Activated CD4-positive, alpha-beta T cell treated with anti-CD3 and anti-CD28 coated beads for 48 hours (primary cell): ENCODE results near the gene MTMR3.
"Not testable (repeated sequence)": the region's sequence is repeated elsewhere in the genome, so short reads cannot be mapped to it uniquely, and the experiment has no call there.

ENCODE experiments used
- DNase-seq: peaks from one replicate; pipeline ENCODE4 v3.0.0-alpha.2; 2020

The MTMR3 gene

GRCh38 chr22:29883045-29883774 lies at the start of gene MTMR3:
TSS of gene MTMR3 (plus strand) at chr22:29883174. CDS start at chr22:29971060, 87,886 bp downstream.
- peak; percentile 96 for DNase-seq

- no peak for DNase-seq
These were observed 49.5 kb upstream of the MTMR3 start for GRCh38 chr22:29833392-29833965.

GRCh38 chr22:29834046-29834445 lies 48.9 kb upstream of the MTMR3 start:
- DNase-seq = no peak

- not testable (repeated sequence) for DNase-seq
These were observed 46.1 kb upstream of the MTMR3 start for GRCh38 chr22:29836791-29837370.

GRCh38 chr22:29837741-29838598 lies 45.0 kb upstream of the MTMR3 start, which contains the start of gene ASCC2:
TSS of gene ASCC2 (minus strand) at chr22:29838274. CDS start at chr22:29832325, 5,949 bp downstream.
- DNase-seq = peak; percentile 100

GRCh38 chr22:29838599-29838956 lies 44.4 kb upstream of the MTMR3 start:
- DNase-seq = no peak

GRCh38 chr22:29839039-29839438 lies 43.9 kb upstream of the MTMR3 start:
- no peak for DNase-seq

GRCh38 chr22:29840498-29840897 lies 42.5 kb upstream of the MTMR3 start:
- DNase-seq = no peak

GRCh38 chr22:29842172-29842571 lies 40.8 kb upstream of the MTMR3 start:
- DNase-seq = no peak

GRCh38 chr22:29842740-29843139 lies 40.2 kb upstream of the MTMR3 start:
- DNase-seq = peak; percentile 8

- DNase-seq = no peak
These were observed 36.7 kb upstream of the MTMR3 start for GRCh38 chr22:29846290-29846689.

- no peak for DNase-seq
These were observed 34.9 kb upstream of the MTMR3 start for GRCh38 chr22:29848111-29848510.

- no peak for DNase-seq
These were observed 28.5 kb upstream of the MTMR3 start for GRCh38 chr22:29854432-29854831.

- DNase-seq = no peak
These were observed 27.3 kb upstream of the MTMR3 start for GRCh38 chr22:29855611-29856181.

- no peak for DNase-seq
These were observed 26.5 kb upstream of the MTMR3 start for GRCh38 chr22:29856496-29856895.

- not testable (repeated sequence) for DNase-seq
These were observed 23.9 kb upstream of the MTMR3 start for GRCh38 chr22:29859030-29859429.

- DNase-seq = no peak
These were observed 22.8 kb upstream of the MTMR3 start for GRCh38 chr22:29860006-29860766.

GRCh38 chr22:29861672-29862297 lies 21.2 kb upstream of the MTMR3 start:
- no peak for DNase-seq

- peak; percentile 13 for DNase-seq
These were observed 17.4 kb upstream of the MTMR3 start for GRCh38 chr22:29865572-29865971.

- DNase-seq = no peak
These were observed 15.7 kb upstream of the MTMR3 start for GRCh38 chr22:29867260-29867659.

- DNase-seq = no peak
These were observed 15.1 kb upstream of the MTMR3 start for GRCh38 chr22:29867851-29868250.

GRCh38 chr22:29870574-29870973 lies 12.4 kb upstream of the MTMR3 start:
- DNase-seq = peak; percentile 9
